ENCODE measurements around the gene LRP1.

The LRP1 gene

GRCh38 chr12:57262126-57262822 lies 134.0 kb downstream of the LRP1 start:
- DNase-seq, result no peak
